Measurements from ENCODE around the gene PLEKHM2.

Gene PLEKHM2

GRCh38 chr1:15702722-15703550 is 18.8 kb downstream of the PLEKHM2 start:
- DNase-seq = no peak

DNA sequence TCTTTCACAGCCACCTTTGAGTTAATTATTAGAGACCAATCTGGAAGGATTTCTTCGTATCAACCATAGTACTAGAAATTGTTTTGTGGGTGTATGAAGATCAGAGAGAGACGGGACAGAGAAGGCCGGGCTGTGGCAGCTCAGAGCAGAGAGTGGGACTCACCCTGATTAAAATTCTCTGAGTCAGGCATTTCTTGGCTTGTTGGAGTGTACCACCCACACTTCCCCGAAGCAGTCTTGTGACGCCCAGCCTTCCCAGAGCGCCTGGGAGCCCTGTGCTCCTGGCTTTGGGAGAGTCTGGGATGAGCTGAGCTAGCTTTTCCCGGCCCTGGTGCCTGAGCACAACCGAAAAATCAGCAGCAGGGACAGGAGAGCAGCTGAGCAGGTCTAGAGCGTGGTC is 19.4 kb downstream of the PLEKHM2 start:
- DNase-seq = no peak

DNA sequence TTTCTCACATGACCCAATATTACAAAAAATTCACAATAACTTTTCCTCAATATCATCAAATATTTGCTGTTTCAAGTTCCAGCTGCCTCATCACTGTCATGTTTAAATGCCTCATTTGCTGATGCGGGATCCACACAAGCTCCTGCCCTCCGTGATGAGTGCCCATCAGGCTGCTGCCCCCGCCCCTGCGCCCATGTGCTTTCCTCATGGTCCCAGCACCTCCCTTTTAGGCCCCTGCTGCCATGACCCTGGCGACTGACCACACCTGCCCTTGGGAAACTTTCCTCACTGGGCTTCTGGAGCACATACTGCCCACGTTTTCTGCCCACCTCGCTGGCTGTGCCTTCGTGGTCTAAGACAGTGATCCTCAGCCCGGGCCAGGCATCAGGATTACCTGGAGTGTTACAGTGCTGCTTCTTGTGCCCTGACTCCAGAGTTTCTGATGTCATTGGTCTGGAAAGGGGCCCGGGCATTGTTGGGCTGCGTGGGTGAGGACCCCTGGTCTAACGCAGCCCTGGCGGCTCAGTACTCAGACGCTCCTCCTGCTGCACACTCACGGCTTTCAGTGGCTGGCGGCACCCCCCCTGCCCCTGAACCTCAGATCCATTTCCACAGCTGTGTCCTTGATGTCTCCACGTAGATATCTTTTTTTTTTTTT is 20.5 kb downstream of the PLEKHM2 start:
- DNase-seq = no peak

GRCh38 chr1:15705184-15705566 is 21.1 kb downstream of the PLEKHM2 start:
- DNase-seq = no peak

DNA sequence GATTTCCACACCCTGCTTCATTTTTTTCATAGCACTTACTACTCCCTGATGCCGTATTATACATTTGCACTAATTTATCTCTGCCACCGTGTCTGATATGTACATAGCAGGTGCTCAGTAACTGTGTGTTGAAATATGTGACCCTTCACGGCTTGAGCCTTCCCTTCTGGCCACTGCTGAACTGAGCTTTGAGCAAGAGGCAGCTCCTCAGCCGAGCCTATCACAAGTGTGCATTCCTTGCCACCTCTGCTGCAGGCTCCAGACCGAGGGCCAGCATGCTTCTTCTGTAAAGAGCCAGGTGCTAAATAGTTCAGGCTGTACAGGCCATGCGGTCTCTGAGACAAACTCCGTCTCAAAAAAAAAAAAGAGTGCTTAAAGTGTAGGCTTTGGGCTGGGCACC is 22.6 kb downstream of the PLEKHM2 start:
- DNase-seq = no peak

- DNase-seq = no peak
Measured at GRCh38 chr1:15707239-15707925, 23.3 kb downstream of the PLEKHM2 start.

GRCh38 chr1:15708486-15709137 is 24.5 kb downstream of the PLEKHM2 start:
- DNase-seq = no peak

- no peak for DNase-seq
Measured at GRCh38 chr1:15709226-15709625, 25.1 kb downstream of the PLEKHM2 start.

DNA sequence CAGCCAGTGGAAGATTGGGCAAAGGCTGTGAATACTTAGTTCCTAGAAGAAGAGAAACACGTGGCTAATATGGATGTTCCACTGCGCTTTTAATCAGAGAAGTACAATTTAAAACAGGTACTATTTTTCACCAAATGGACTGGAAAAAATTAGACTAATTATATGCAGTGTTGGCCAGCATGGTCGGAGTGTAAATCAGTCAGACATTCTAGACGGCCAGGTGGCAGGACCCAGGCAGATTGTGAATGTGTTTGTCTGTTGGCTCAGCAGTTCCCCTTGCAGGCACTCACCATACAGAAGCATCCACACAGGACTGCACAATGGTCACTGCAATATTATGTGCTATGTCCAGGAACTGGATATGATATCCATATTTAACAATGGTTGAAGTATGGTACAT is 28.0 kb downstream of the PLEKHM2 start:
- no peak for DNase-seq

GRCh38 chr1:15714406-15715136 is 30.5 kb downstream of the PLEKHM2 start:
- DNase-seq = no peak

- no peak for DNase-seq
Measured at GRCh38 chr1:15717418-15718125, 33.5 kb downstream of the PLEKHM2 start.

DNA sequence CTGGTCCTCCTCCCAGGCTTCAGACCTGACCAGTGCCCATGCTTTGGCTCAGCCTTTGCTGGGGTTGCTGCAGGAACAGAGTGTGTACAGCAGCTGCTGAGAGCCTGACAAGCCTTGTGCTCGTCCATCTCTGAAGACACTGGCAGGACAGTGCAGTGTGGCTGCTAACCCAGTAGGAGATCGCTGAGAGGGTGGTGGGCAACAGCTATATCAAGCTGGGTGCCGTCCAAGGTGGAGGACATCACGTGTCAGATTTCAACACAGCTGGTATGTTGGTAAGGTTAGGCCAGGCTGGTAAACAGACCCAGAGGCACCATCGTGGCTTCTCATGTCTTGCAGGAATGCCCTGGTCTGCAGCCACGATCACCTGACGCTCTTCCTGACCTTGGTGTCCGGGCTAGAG is 34.1 kb downstream of the PLEKHM2 start:
- DNase-seq = no peak

DNA sequence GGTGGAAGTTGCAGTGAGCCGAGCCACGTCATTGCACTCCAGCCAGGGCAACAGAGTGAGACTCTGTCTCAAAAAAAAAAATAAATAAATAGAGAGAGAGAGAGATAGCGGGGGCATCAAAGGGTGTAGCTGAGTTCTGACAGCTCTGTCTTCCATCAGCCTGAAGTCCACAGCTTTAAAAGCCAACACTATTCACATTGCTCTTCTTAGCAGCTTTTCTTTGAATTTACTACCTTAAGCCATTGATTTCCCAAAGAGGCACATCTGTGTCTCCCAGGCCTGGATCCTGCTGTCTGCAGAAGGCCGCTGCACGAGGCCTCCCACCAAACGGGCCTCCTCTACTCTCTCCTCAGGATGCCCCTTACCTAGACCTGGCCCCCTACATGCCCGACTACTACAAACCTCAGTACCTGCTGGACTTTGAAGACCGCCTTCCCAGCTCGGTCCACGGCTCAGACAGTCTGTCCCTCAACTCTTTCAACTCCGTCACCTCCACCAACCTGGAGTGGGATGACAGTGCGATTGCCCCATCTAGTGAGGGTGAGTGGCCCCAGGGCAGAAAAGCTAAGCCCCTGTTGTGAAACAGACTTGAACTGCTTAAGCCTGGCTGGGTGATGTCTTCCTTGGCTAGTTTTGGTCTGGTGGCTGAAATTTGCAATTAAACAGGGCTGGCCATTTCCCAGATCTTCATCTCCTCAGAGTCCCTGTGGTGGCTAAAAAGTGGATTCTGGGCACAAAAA is 35.4 kb downstream of the PLEKHM2 start:
- no peak for DNase-seq

- DNase-seq = no peak
Measured at GRCh38 chr1:15720861-15721260, 36.7 kb downstream of the PLEKHM2 start.

- DNase-seq = no peak
Measured at GRCh38 chr1:15722411-15722810, 38.3 kb downstream of the PLEKHM2 start.

GRCh38 chr1:15722836-15723532 is 38.9 kb downstream of the PLEKHM2 start:
- DNase-seq = no peak

GRCh38 chr1:15723631-15724246 is 39.6 kb downstream of the PLEKHM2 start:
- no peak for DNase-seq

DNA sequence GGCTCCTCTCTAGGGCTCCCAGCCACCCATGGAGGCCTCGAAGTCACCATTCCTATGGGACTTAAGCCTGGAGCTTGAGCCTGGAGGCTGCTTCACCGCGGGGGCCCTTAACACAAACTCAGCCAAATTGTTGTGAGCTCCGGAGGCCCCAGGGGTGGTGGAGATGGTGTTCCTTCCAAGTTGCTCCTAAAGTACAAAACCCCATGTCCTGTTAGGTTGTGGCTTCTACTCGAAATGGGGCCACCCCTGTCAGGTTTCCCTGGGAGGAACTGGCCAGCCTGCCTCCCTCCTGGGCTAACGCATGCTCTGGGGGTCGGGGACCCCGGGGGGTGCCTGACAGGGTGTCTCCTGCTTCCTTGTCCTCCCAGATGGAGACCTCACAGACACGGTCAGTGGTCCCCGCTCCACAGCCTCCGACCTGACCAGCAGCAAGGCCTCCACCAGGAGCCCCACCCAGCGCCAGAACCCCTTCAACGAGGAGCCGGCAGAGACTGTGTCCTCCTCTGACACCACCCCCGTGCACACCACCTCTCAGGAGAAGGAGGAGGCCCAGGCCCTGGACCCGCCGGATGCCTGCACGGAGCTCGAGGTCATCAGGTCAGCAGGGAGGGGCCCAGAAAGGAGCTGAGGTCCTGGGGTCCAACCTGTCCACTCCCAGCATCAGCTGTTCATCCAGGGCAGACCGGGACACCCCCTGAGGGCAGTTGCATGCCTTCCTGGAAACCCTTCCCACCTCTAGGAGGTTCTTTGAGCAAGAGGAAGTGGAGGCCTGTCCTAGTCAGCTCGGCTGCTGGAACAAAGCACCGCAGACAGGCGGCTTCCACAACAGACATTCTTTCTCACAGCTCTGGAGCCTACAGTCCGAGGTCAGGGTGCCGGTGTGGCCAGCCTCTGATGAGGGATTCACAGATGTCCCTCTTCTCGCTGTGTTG is 41.1 kb downstream of the PLEKHM2 start:
- no peak for DNase-seq

DNA sequence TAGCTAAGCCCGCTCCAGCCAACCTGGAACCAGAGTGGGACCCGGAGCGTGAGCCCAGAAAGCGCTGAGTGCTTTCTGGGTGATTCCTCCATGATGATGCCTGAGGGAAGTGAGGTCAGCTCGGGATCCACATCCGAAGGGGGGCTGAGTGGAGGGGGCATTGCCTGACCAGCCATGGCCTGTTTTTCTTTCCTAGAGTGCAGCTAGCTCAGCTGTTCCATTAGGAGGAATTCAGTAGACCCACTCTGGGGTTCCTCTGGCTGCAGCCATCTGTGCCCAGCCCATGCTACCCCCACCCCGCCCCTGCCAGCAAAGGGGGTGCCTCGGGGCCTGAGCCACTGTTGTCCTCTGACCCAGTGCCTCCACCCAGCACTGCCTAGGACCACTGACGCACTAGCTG is 42.4 kb downstream of the PLEKHM2 start:
- DNase-seq = no peak
